Lung (tissue), 12 donors: ENCODE measurements around the gene TMEM214. TPM values are rescaled to one million over a fixed set of nuclear protein-coding genes. Genes with fewer than 3 reads are reported as not detected.

Experiments
- ATAC-seq: fragments of 200-7000 bp; cut with Tn5 transposase; one replicate; pipeline ENCODE4 v1.9.1; 2020; ENCODE audit warnings: moderate number of reproducible peaks; ENCODE audit not compliant: insufficient read depth, low FRiP score
- DNase-seq, 3 donors: peaks; one replicate each; pipeline ENCODE4 v3.0.0-alpha.2; 2013 to 2017
- H3K27ac ChIP-seq, 2 donors: one replicate each; pipeline ENCODE4 v1.5.1; 2013; ENCODE audit warnings: mild to moderate bottlenecking in 2 of 2, moderate library complexity in 2 of 2, control low read depth in 1 of 2, inconsistent platforms in 1 of 2, low read depth in 1 of 2, low read length in 1 of 2
- H3K27me3 ChIP-seq, 3 donors: one replicate each; pipeline ENCODE4 v1.5.1; 2013; ENCODE audit warnings: low read length in 2 of 3; ENCODE audit not compliant: control insufficient read depth in 3 of 3, insufficient read depth in 3 of 3
- H3K36me3 ChIP-seq, 4 donors: one replicate each; pipeline ENCODE4 v1.5.1; 2013; ENCODE audit warnings: low read length in 4 of 4, mild to moderate bottlenecking in 1 of 4, moderate library complexity in 1 of 4; ENCODE audit not compliant: control insufficient read depth in 4 of 4, insufficient read depth in 4 of 4
- H3K4me1 ChIP-seq, 5 donors: one replicate each; pipeline ENCODE4 v1.5.1; 2013; ENCODE audit warnings: low read length in 5 of 5, mild to moderate bottlenecking in 2 of 5, moderate library complexity in 1 of 5; ENCODE audit not compliant: control insufficient read depth in 5 of 5, insufficient read depth in 5 of 5
- H3K4me3 ChIP-seq: one replicate; pipeline ENCODE4 v1.5.1; 2013; ENCODE audit warnings: mild to moderate bottlenecking, control low read depth, moderate library complexity
- H3K9ac ChIP-seq, 2 donors: one replicate each; pipeline ENCODE4 v1.5.1; 2013; ENCODE audit warnings: low read length in 2 of 2, control low read depth in 1 of 2; ENCODE audit not compliant: insufficient read depth in 1 of 2
- H3K9me3 ChIP-seq, 4 donors: one replicate each; pipeline ENCODE4 v1.5.1; 2013; ENCODE audit warnings: low read length in 3 of 4, mild to moderate bottlenecking in 1 of 4, moderate library complexity in 1 of 4; ENCODE audit not compliant: control insufficient read depth in 4 of 4, insufficient read depth in 3 of 4
- WGBS, 2 donors: extraction: QIAGEN DNeasy Blood & Tissue Kit; methylation state at CpG; one replicate each; pipeline ENCODE4 v1.1.7; 2013; 5-methylcytosine and 5-hydroxymethylcytosine counted together
- polyA plus RNA-seq, 2 donors: library from polyadenylated mRNA; stranded (reverse); fragments of 200-250 nt; gene quantifications; one replicate each; pipeline ENCODE4 v1.2.1, GENCODE V29; 2013
- total RNA-seq, 2 donors: library from RNA; depleted of rRNA in 1 of 2; stranded (reverse); fragments of >200 nt in 1 of 2; gene quantifications; one replicate each; pipeline ENCODE4 v1.2.1, GENCODE V29; 2014 to 2021
- TF ChIP-seq, protein P1 (sequence below): IDR thresholded peaks from 2 replicates; pipeline ENCODE4 v1.5.1; 2012; ENCODE audit warnings: mild to moderate bottlenecking; ENCODE audit errors: control extremely low read depth, extremely low read depth
- donor health status: control.
- donor health status: control.
- donor health status: Bipolar disorder and iron deficiency.
- donor health status: healthy.
- donor health status: DM: yes; HTN: yes; CAD: no.

Gene TMEM214
- total and polyA plus RNA-seq, 4 donors = 34.3 to 99.2 (median 59.6) TPM

DNA sequence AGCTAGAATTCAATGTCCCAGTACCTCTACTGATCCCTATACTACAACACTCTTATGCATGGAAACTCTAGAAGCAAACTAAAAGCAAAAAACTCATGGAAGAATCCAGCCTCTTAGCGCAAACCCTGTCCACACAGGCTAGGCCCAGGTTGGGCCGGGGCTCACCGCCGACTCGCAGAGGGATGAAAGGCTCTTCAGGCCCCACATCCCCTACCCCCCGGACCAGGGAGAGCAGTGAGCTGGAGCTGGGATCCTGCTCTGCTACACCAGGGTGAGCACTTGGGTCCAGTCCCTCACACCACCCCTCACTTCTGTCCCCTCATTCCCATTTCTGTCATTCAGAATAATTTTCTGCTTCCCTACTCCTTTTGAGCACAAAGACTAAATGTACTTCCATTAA is 36.7 kb downstream of the TMEM214 start:
- H3K4me3 ChIP-seq = no peak overlapping the region
- no peak overlapping the region for H3K9ac ChIP-seq
- ATAC-seq (no peak), DNase-seq (no peak)
- TF ChIP-seq, protein P1, sequence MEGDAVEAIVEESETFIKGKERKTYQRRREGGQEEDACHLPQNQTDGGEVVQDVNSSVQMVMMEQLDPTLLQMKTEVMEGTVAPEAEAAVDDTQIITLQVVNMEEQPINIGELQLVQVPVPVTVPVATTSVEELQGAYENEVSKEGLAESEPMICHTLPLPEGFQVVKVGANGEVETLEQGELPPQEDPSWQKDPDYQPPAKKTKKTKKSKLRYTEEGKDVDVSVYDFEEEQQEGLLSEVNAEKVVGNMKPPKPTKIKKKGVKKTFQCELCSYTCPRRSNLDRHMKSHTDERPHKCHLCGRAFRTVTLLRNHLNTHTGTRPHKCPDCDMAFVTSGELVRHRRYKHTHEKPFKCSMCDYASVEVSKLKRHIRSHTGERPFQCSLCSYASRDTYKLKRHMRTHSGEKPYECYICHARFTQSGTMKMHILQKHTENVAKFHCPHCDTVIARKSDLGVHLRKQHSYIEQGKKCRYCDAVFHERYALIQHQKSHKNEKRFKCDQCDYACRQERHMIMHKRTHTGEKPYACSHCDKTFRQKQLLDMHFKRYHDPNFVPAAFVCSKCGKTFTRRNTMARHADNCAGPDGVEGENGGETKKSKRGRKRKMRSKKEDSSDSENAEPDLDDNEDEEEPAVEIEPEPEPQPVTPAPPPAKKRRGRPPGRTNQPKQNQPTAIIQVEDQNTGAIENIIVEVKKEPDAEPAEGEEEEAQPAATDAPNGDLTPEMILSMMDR = no peak
- H3K27me3 ChIP-seq = no peaks in the 10 kb centered on the region
- H3K9me3 ChIP-seq = no peaks in the 10 kb centered on the region
- H3K4me1 ChIP-seq = peaks cover 9 to 42% (median 22%) of the 10 kb centered on the region in 5 donors
- WGBS, 2 donors = 94 to 98% methylated on average over 6 of the region's 6 CpGs
- H3K36me3 ChIP-seq = peaks cover 7 to 37% (median 26%) of the 10 kb centered on the region in 4 donors
- no peak overlapping the region for H3K27ac ChIP-seq

DNA sequence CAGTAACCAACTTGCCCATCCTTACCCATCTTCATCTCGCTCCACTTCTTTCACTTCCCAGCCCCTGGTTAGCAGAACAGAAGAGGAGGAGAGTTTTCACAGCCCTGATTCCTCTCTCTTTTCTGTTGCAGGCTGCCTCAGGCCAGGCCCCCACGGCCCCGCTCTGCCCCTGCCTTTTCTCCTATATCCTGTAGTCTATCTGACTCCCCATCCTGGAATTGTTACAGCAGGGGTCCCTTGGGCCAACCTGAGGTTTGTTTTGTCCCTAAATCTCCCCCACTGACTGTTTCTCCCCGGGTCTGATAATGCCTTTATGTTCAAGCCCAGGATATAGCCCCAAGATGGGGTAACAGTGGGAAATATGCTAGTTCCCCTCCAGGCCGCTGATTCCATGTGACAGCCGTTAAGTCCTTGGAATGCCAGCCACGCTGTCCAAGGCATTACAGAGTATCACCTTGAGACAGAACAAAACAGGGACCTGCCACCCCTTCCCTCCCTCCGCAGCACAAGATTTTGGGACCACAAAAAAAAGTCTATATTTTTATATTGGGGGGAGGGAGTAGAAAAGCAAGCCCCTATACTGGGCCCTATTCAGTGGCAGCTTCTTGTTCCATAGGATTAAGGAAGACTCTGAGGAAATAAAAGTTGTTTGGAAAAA is 37.3 kb downstream of the TMEM214 start:
- Histone ChIP-seq H3K9ac (peak overlapping the region; percentile 61 to 90), H3K27ac (no peak overlapping the region), H3K9me3 (no peaks in the 10 kb centered on the region), H3K4me1 (peaks cover 11 to 48% (median 28%) of the 10 kb centered on the region in 5 donors), H3K36me3 (peaks cover 7 to 33% (median 26%) of the 10 kb centered on the region in 4 donors), H3K27me3 (no peaks in the 10 kb centered on the region), H3K4me3 (no peak overlapping the region)
- ATAC-seq = no peak
- TF ChIP-seq, protein P1 = no peak
- DNase-seq = no peak
- 84 to 90% methylated on average over 8 of the region's 8 CpGs for WGBS, 2 donors

GRCh38 chr2:27070653-27071276 is 38.0 kb downstream of the TMEM214 start:
- WGBS, 2 donors = 3 to 4% methylated on average over 11 of the region's 11 CpGs
- no peaks in the 10 kb centered on the region for H3K27me3 ChIP-seq
- H3K9ac ChIP-seq = peak overlapping the region; percentile 61 to 90
- TF ChIP-seq, protein P1 = no peak
- ATAC-seq (no peak), DNase-seq (no peak)
- H3K27ac ChIP-seq = peak overlapping the region; percentile 88 to 94
- peaks cover 11 to 55% (median 33%) of the 10 kb centered on the region in 5 donors for H3K4me1 ChIP-seq
- H3K4me3 ChIP-seq = peak overlapping the region; percentile 84
- no peaks in the 10 kb centered on the region for H3K9me3 ChIP-seq
- peaks cover 7 to 29% (median 24%) of the 10 kb centered on the region in 4 donors for H3K36me3 ChIP-seq
